Immature natural killer cell (primary cell): ENCODE results near the gene ETV1. TPM values are rescaled to one million over a fixed set of nuclear protein-coding genes. Genes with fewer than 3 reads are reported as not detected.

Experiments used
- DNase-seq, 3 donors: peaks; one replicate each; pipeline ENCODE4 v3.0.0; 2022; ENCODE audit warnings: mixed read lengths in 1 of 3
- H3K27ac Mint-ChIP-seq, 6 donors: one replicate each; pipeline ENCODE4 v1.8.0; 2020; ENCODE audit warnings: mixed read lengths in 6 of 6, mild to moderate bottlenecking in 5 of 6, inconsistent platforms in 4 of 6, moderate library complexity in 3 of 6
- H3K27me3 Mint-ChIP-seq, 3 donors: one replicate each; pipeline ENCODE4 v1.8.0; 2020 to 2021; ENCODE audit warnings: low read depth in 3 of 3, mild to moderate bottlenecking in 3 of 3, mixed read lengths in 3 of 3, moderate library complexity in 3 of 3, inconsistent platforms in 1 of 3
- H3K36me3 Mint-ChIP-seq, 3 donors: one replicate each; pipeline ENCODE4 v1.8.0; 2020; ENCODE audit warnings: mixed read lengths in 3 of 3, inconsistent platforms in 2 of 3, mild to moderate bottlenecking in 2 of 3
- H3K4me1 Mint-ChIP-seq, 2 donors: one replicate each; pipeline ENCODE4 v1.8.0; 2020; ENCODE audit warnings: inconsistent platforms in 2 of 2, mild to moderate bottlenecking in 2 of 2, mixed read lengths in 2 of 2, moderate library complexity in 1 of 2
- H3K4me3 Mint-ChIP-seq, 5 donors: one replicate each; pipeline ENCODE4 v1.8.0; 2020; ENCODE audit warnings: mild to moderate bottlenecking in 5 of 5, mixed read lengths in 5 of 5, inconsistent platforms in 3 of 5, moderate library complexity in 3 of 5
- H3K9me3 Mint-ChIP-seq, 6 donors: one replicate each; pipeline ENCODE4 v1.8.0; 2020; ENCODE audit warnings: mild to moderate bottlenecking in 6 of 6, mixed read lengths in 6 of 6, inconsistent platforms in 4 of 6, moderate library complexity in 3 of 6
- polyA plus RNA-seq, 3 donors: library from polyadenylated mRNA; unstranded; fragments of 300-500 nt; fragmentation: Illumina TruSeq; gene quantifications; one replicate each; pipeline ENCODE4 v1.2.3, GENCODE V29; 2021

ETV1 gene
- polyA plus RNA-seq, 3 donors from 2014 or later, result not detected

DNA sequence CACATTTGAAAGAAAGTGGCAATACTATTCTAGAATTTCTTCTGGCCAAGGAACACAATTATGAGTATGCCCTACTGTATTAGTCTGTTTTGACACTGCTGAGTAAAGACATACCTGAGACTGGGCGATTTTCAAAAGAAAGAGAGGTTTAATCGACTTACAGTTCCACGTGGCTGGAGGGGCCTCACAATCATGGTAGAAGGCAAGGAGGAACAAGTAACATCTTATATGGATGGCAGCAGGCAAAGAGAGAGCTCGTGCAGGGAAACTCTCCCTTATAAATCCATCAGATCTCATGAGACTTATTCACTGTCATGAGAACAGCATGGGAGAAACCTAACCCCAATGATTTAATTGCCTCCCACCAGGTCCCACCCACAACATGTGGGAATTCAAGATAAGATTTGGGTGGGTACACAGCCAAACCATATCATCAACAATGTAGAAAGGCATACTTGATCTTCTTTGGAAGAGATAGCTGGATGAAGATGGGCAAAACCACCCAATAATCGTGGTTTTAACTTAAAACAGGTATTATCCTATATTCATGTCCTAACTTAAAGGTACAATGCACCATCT lies 113.9 kb downstream of the ETV1 start:
- no peak for DNase-seq
- no peak overlapping the region for H3K4me3 Mint-ChIP-seq
- H3K27ac Mint-ChIP-seq, result no peak overlapping the region
- peaks cover 0 to 8% (median 0%) of the 10 kb centered on the region in 3 donors for H3K27me3 Mint-ChIP-seq
- H3K36me3 Mint-ChIP-seq, result no peaks in the 10 kb centered on the region
- H3K4me1 Mint-ChIP-seq, result peaks cover 8% of the 10 kb centered on the region in 2 donors
- H3K9me3 Mint-ChIP-seq, result no peaks in the 10 kb centered on the region

DNA sequence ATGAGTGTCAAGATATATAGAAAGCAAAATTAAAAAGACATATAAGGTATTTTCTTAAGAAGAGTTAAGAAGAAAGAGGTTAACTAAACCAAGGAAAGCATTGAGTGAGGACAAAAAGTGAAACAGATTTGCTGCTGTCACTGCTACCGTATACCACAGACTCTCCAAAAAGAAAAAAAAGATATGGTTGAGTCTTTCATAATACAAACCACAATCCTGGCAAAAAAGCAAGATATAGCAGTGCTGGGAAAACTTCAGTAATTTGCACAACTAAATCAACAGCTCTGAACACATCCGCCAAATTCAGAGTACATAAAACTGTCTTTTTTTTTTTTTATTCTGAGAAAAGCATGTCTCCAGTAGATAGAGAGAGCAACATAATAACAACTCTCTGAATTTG lies 114.7 kb downstream of the ETV1 start:
- Mint-ChIP-seq H3K9me3 (no peaks in the 10 kb centered on the region), H3K36me3 (no peaks in the 10 kb centered on the region), H3K4me3 (no peak overlapping the region), H3K27ac (no peak overlapping the region), H3K4me1 (peaks cover 8% of the 10 kb centered on the region in 2 donors), H3K27me3 (peaks cover 0 to 8% (median 0%) of the 10 kb centered on the region in 3 donors)
- peak in 1 of 3 donors; percentile 5 for DNase-seq

DNA sequence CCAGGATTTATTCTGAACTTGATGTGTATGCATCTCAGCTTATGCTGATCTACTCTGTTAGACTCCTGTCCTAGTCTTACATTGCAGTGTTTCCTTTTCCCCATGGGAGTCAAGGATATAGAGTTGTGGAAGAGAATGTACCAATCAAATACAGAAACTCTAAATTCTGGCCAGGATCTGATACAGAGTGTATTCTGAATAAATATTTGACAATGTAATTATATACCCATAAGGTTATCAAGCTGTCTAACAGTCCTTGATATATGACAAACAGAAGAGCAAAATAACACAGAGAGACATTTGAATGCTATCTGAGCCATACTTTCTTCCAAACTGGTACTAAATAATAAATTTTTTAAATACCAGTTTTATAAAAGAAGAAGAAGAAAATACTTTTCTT lies 116.8 kb downstream of the ETV1 start:
- H3K4me3 Mint-ChIP-seq, result no peak overlapping the region
- peaks cover 8% of the 10 kb centered on the region in 2 donors for H3K4me1 Mint-ChIP-seq
- H3K9me3 Mint-ChIP-seq, result no peaks in the 10 kb centered on the region
- peaks cover 2 to 6% (median 3%) of the 10 kb centered on the region in 3 donors for H3K27me3 Mint-ChIP-seq
- no peak overlapping the region for H3K27ac Mint-ChIP-seq
- DNase-seq, result no peak
- H3K36me3 Mint-ChIP-seq, result no peaks in the 10 kb centered on the region

DNA sequence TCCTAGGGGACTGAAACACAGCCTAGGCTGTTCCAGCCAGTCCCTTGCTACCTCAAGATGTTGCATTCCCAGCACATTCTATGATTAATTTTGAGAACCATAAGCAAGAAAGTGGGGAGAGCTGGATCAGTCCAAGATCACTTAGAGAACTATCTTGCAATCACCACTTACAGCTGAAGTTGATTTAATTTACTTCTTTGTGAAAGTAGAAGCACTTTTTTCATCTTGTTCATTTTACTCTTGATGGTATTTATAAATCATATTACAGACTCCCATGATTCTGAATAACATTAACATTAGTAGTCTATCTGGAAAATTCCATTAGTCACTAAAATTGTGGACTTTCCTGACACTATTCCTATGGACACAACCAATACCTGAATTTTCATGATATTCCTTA lies 118.5 kb downstream of the ETV1 start:
- H3K27me3 Mint-ChIP-seq, result peaks cover 2 to 6% (median 3%) of the 10 kb centered on the region in 3 donors
- no peak overlapping the region for H3K27ac Mint-ChIP-seq
- H3K9me3 Mint-ChIP-seq, result no peaks in the 10 kb centered on the region
- no peak overlapping the region for H3K4me3 Mint-ChIP-seq
- H3K36me3 Mint-ChIP-seq, result no peaks in the 10 kb centered on the region
- DNase-seq, result no peak
- peaks cover 8% of the 10 kb centered on the region in 2 donors for H3K4me1 Mint-ChIP-seq

DNA sequence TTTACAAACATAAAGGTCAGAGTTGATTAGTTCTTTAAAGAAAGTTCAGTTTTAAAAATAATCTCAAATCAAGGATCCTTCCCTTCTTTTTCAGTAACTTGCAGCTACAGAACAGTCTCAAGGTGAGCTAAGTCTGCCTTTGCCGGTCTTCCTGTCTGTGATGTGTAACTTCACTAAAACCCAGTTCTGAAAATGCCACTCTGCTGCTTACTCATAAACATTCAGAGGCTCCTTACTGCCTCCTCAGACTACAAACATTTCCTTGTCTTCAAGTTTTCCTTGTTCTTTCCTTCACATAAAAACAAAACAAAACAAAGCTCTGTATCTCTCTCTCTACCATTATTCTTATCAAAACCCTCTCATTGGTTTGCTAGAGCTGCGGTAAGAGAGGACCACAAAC lies 128.7 kb downstream of the ETV1 start:
- no peak overlapping the region for H3K4me3 Mint-ChIP-seq
- no peaks in the 10 kb centered on the region for H3K36me3 Mint-ChIP-seq
- H3K27me3 Mint-ChIP-seq, result peaks cover 0 to 10% (median 3%) of the 10 kb centered on the region in 3 donors
- no peak for DNase-seq
- H3K9me3 Mint-ChIP-seq, result peaks cover 0 to 2% (median 0%) of the 10 kb centered on the region in 6 donors
- H3K27ac Mint-ChIP-seq, result no peak overlapping the region
- no peaks in the 10 kb centered on the region for H3K4me1 Mint-ChIP-seq

DNA sequence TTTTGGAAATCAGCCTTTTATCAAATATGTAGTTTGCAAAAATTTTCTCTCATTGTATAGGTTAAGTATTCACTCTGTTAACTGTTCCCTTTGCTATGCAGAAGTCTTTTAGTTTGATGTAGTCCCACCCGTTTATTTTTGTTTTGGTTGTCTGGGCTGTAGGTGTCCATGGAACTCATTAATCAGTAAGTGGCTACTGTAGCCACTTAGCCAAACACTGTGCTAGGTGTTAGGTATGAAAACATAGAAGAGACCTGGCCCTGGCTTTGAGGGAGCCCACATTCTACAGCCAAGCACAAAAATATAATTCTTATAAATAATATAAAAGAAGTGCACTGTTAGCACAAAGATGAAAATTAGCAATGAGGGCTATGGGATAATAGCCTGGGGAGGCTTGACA lies 133.5 kb downstream of the ETV1 start:
- Mint-ChIP-seq H3K27me3 (peaks cover 3 to 7% (median 4%) of the 10 kb centered on the region in 3 donors), H3K27ac (no peak overlapping the region), H3K4me3 (no peak overlapping the region), H3K9me3 (no peaks in the 10 kb centered on the region), H3K4me1 (peaks cover 10 to 13% of the 10 kb centered on the region in 2 donors), H3K36me3 (no peaks in the 10 kb centered on the region)
- DNase-seq, result no peak

DNA sequence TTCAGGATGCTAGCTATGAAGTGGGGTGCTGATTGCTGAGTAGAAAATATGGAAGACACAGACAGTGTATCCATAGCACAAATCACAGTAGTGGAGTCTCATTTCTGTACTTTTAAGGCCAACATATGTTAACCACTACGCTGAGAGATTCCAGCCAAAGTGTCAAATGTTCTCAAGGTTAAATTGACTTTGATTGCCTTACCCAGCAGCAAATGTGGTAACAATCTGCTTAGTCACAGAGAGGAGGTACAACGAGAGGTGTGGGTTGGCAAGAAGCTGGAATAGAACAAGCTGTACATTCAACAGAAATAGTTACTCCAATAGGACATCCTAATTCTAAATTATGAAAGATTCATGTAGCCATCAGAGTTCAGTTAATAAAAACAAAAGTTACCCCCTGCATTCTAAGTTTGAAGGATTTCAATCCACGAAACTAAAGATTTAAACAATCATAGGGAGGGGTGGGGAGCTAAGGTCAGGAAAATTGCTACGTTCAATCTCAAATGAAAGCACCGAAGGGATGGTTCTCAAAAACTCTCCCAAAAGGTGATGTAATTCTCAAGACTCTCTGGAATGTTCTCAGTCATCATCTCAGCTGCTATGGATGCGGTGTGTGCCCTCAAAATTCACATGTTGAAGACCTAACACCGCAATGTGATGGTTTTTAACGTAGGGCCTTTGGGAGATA lies 137.0 kb downstream of the ETV1 start:
- H3K36me3 Mint-ChIP-seq, result no peaks in the 10 kb centered on the region
- no peak for DNase-seq
- H3K4me3 Mint-ChIP-seq, result no peak overlapping the region
- no peaks in the 10 kb centered on the region for H3K9me3 Mint-ChIP-seq
- peak overlapping the region in 4 of 6 donors; percentile 26 to 53 (median 38) for H3K27ac Mint-ChIP-seq
- H3K27me3 Mint-ChIP-seq, result peaks cover 6 to 11% (median 7%) of the 10 kb centered on the region in 3 donors
- H3K4me1 Mint-ChIP-seq, result peaks cover 33 to 37% of the 10 kb centered on the region in 2 donors

DNA sequence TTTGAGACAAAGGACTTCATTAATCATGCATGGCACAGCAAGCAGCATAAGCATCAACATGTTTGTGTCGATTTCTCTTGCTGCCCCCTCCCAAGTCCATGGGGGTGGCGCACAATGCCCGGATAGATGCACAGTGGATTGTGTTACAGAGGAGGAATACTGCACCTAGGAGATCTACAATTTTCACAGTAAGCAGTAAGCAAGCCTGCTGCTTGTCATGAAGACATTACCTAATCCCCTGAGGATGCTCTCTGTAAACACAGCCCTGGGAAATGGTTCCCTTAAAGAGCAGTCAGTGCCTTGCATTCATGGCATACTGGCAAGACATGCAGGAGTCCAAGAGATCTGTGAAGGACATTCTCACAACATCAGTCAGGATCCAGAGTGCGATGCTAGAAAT lies 137.7 kb downstream of the ETV1 start:
- Mint-ChIP-seq H3K27ac (peak overlapping the region in 2 of 6 donors; percentile 26 to 27), H3K4me1 (peaks cover 33 to 37% of the 10 kb centered on the region in 2 donors), H3K4me3 (no peak overlapping the region), H3K9me3 (no peaks in the 10 kb centered on the region), H3K27me3 (peaks cover 5 to 8% (median 7%) of the 10 kb centered on the region in 3 donors), H3K36me3 (no peaks in the 10 kb centered on the region)
- DNase-seq, result no peak

DNA sequence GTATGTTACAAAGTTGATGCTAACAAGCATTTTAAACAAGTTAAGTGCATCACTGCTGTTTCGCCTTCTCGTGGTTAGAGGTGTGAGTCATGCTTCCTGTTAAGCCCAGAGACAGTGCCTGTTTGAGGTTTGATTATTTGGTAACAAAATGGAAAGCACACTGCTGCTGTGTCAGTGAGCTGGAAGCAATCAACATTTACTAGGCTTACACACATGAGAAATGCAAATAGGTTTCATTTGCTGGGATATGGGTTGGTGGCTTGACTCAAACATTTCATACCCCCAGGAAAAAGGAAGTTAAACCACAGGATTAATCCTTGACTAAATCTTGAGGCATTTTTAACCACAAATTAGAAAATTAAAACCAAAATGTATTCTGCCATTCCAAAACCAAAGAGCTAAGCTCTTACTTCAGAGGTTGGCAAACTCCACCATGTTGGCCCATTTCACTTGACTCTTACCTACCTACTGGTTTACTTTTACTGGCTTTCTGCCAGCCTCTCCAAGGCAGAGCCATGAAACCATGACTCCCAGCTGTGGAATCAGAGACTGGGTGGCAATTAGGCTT lies 139.2 kb downstream of the ETV1 start:
- Mint-ChIP-seq H3K9me3 (no peaks in the 10 kb centered on the region), H3K4me3 (peak overlapping the region; percentile 51 to 86 (median 59)), H3K4me1 (peaks cover 33 to 37% of the 10 kb centered on the region in 2 donors), H3K27me3 (peaks cover 5 to 10% (median 8%) of the 10 kb centered on the region in 3 donors), H3K27ac (peak overlapping the region; percentile 62 to 93 (median 76)), H3K36me3 (no peaks in the 10 kb centered on the region)
- peak; percentile 65 to 80 (median 70) for DNase-seq

DNA sequence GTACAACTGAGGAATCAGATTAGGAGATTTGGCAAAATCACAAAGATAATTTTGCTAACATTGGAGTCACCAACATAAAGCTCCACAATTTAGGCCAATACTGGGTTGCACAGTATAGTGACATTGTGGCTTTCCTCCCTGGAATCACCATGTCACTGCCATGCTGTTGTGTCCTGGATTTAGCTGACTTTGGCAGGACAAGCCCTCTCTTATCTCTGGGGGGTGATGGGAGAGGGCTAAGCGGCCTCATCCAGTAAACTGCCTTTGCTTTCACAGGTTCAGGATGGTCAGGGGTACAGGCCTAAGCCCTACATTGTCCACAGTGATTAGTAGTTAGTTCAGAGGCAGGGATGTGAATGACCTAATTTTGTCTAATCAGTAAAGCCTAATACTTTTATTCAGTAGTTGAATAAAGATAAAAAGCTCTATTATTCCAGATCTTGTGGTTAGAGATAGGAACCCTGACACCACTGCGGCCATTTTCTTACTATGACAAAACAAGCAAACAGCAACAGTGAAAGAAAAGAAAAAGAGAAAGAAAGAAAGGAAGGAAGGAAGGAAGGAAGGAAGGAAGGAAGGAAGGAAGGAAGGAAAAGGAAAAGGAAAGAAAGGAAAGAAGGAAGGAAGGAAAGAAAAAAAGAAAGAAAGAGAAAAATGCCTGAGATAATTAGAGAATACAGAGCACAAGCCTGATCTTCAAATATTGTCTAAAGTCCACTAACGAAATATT lies 140.1 kb downstream of the ETV1 start:
- DNase-seq, result no peak
- Mint-ChIP-seq H3K27ac (peak overlapping the region; percentile 62 to 93 (median 76)), H3K4me1 (peaks cover 33 to 37% of the 10 kb centered on the region in 2 donors), H3K9me3 (no peaks in the 10 kb centered on the region), H3K4me3 (peak overlapping the region; percentile 51 to 86 (median 59)), H3K36me3 (no peaks in the 10 kb centered on the region), H3K27me3 (peaks cover 5 to 10% (median 8%) of the 10 kb centered on the region in 3 donors)

DNA sequence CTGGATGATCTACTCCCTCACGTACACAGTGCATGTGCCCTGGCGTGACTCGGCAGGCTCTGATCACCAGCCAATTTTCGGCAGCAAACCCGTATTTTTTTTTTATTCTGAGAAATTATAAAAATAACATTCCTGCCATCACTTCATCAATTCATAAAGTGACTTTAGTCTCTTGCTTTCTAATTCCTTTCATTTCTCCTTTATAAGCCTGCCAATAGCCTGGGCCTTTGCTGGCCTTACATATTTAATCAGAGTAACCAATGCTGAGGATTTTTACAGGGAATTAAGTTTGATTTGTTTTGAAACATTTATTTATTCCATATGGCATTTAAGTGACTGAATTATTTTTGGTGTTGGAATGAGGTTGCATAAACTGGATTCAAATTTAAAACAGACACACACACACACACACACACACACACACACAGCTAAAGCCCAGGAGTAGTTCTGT lies 140.8 kb downstream of the ETV1 start:
- H3K9me3 Mint-ChIP-seq, result no peaks in the 10 kb centered on the region
- H3K27ac Mint-ChIP-seq, result peak overlapping the region in 2 of 6 donors; percentile 31 to 34
- no peak for DNase-seq
- peaks cover under 1 to 10% (median 8%) of the 10 kb centered on the region in 3 donors for H3K27me3 Mint-ChIP-seq
- H3K4me3 Mint-ChIP-seq, result no peak overlapping the region
- H3K36me3 Mint-ChIP-seq, result no peaks in the 10 kb centered on the region
- peaks cover 33 to 37% of the 10 kb centered on the region in 2 donors for H3K4me1 Mint-ChIP-seq

DNA sequence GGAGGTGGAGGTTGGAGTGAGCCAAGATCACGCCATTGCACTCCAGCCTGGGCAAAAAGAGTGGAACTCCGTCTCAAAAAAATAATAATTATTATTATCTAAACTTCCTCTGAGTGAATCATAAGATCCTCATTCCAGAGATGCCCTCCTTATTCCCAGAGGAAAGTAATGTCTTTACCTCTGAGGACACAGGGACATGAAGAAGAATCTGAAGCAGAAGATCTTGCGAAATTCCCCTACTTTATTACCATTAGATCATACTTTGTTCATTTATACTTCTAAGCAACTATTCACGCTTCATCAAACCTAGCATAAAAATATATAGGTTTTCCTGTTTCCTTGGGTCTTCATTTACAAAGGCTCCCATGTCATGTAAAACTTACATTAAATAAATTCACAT lies 143.1 kb downstream of the ETV1 start:
- DNase-seq, result no peak
- Mint-ChIP-seq H3K36me3 (no peaks in the 10 kb centered on the region), H3K4me1 (peaks cover 24 to 26% of the 10 kb centered on the region in 2 donors), H3K27me3 (peaks cover 2 to 8% (median 6%) of the 10 kb centered on the region in 3 donors), H3K9me3 (no peaks in the 10 kb centered on the region), H3K4me3 (no peak overlapping the region), H3K27ac (no peak overlapping the region)

DNA sequence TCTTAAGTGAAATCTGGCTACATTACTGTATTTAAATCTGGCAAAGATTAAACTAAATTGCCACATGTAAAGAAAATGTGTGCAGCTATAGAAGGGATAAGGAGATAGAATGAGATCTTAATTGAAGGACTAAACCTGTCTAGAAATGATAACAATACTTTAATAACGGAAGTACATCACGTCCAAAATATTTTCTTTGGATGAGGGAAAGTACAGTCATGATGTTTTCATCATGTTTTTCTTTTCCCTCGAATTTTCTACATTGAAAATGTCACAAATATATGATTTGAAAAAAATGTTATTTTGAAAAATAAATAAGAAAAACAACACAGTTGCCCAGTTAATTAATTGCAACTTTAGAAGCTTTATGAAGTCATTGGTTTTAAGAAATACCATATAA lies 143.9 kb downstream of the ETV1 start:
- no peaks in the 10 kb centered on the region for H3K9me3 Mint-ChIP-seq
- H3K36me3 Mint-ChIP-seq, result no peaks in the 10 kb centered on the region
- peaks cover 19 to 20% of the 10 kb centered on the region in 2 donors for H3K4me1 Mint-ChIP-seq
- no peak overlapping the region for H3K4me3 Mint-ChIP-seq
- H3K27me3 Mint-ChIP-seq, result peaks cover 2 to 8% (median 8%) of the 10 kb centered on the region in 3 donors
- H3K27ac Mint-ChIP-seq, result no peak overlapping the region
- no peak for DNase-seq
